ENCODE measurements around the gene CA10.

DNA sequence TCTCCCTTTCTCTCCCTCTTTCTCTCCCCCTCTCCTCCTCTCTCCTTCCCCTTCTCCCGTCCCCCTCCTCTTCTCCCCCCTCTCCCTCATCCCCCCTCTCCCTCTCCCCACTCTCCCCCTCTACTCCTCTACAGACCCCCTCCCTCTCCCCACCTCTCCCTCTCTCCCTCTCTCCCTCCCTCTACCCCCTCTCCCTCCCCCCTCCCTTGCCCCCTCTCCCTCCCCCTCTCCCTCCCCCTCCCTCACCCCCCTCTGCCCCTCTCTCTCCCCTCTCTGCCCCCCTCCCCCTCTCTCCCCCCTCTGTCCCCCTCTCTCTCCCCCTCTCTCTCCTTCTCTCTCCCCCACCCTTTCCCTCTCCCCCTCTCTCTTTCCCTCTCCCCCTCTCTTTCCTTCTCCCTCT is 545.3 kb downstream of the CA10 start:
- TF ChIP-seq, protein P1, sequence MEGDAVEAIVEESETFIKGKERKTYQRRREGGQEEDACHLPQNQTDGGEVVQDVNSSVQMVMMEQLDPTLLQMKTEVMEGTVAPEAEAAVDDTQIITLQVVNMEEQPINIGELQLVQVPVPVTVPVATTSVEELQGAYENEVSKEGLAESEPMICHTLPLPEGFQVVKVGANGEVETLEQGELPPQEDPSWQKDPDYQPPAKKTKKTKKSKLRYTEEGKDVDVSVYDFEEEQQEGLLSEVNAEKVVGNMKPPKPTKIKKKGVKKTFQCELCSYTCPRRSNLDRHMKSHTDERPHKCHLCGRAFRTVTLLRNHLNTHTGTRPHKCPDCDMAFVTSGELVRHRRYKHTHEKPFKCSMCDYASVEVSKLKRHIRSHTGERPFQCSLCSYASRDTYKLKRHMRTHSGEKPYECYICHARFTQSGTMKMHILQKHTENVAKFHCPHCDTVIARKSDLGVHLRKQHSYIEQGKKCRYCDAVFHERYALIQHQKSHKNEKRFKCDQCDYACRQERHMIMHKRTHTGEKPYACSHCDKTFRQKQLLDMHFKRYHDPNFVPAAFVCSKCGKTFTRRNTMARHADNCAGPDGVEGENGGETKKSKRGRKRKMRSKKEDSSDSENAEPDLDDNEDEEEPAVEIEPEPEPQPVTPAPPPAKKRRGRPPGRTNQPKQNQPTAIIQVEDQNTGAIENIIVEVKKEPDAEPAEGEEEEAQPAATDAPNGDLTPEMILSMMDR (conservative IDR thresholded peaks at IDR 0.05 in 1 of 2, IDR thresholded peaks at IDR 0.05 in 1 of 2; ENCODE audit: low read depth in 1 of 2, low read length in 2 of 2), result no peak
- TF ChIP-seq EZH2 (IDR thresholded peaks at IDR 0.05; ENCODE audit: low read length, missing control alignments), result no peak
